Gastrocnemius medialis (tissue), 4 donors: Measurements from ENCODE around the gene RCOR2.

Experiments used
- POLR2A ChIP-seq, 2 donors: fragments of 450-650 bp; IDR thresholded peaks; one replicate each; pipeline ENCODE4 v1.6.1; 2017; ENCODE audit warnings: antibody characterized with exemption in 2 of 2, mild to moderate bottlenecking in 2 of 2, moderate library complexity in 2 of 2
- TF ChIP-seq, protein P1 (sequence below), 5 experiments: fragments of 450-650 bp in 3 of 5; fragments of 200-600 bp in 2 of 5; sonication (generic) in 2 of 5; IDR thresholded peaks in 4 of 5; conservative IDR thresholded peaks in 1 of 5; 1 replicate in 4 of 5; 2 replicates in 1 of 5; pipeline ENCODE4 v1.5.1; 2016 to 2019; ENCODE audit warnings: antibody characterized with exemption in 5 of 5, mild to moderate bottlenecking in 3 of 5, moderate library complexity in 3 of 5

DNA sequence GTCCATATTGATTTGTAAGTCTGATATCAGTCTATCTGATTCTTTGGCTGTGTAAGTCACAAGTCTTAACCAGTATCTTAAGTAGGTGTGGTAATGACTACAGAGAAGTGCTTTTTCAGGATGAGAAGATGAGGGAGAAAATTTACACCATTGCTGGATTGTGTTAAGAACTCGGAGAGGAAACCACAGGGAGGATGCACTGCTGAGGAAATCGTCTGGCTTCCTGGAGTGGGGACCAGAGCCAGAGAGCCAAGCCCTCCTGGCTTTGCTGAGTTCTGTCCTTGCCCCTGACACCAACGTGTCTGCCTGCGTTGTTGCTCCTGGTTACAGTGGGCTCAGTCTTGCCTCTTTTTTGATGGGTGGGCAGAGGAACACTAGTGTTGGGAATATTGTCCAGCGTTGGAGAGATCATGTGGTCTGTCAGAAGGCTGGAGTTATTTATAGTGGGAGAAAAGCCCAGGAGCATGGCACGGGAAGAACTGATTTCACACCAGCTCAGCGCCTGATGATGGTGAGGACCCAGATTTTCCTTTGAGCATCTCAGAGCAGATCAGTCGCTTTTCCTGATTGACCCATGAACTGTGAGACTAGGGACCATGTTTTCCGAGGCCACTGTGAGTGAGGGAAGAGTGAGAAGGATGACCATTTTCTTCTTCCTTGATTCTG is 48.4 kb downstream of the RCOR2 start:
- TF ChIP-seq POLR2A (IDR thresholded peaks at IDR 0.05), result no peak
- TF ChIP-seq, protein P1, sequence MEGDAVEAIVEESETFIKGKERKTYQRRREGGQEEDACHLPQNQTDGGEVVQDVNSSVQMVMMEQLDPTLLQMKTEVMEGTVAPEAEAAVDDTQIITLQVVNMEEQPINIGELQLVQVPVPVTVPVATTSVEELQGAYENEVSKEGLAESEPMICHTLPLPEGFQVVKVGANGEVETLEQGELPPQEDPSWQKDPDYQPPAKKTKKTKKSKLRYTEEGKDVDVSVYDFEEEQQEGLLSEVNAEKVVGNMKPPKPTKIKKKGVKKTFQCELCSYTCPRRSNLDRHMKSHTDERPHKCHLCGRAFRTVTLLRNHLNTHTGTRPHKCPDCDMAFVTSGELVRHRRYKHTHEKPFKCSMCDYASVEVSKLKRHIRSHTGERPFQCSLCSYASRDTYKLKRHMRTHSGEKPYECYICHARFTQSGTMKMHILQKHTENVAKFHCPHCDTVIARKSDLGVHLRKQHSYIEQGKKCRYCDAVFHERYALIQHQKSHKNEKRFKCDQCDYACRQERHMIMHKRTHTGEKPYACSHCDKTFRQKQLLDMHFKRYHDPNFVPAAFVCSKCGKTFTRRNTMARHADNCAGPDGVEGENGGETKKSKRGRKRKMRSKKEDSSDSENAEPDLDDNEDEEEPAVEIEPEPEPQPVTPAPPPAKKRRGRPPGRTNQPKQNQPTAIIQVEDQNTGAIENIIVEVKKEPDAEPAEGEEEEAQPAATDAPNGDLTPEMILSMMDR (IDR thresholded peaks at IDR 0.05 in 4 of 5, conservative IDR thresholded peaks at IDR 0.05 in 1 of 5), result no peak
